Endothelial cell of umbilical vein (primary cell): ENCODE data around the gene CDH23. TPM values are rescaled to one million over a fixed set of nuclear protein-coding genes. Genes with fewer than 3 reads are reported as not detected.

Experiments used
- BruUV-seq: library from RNA; stranded (reverse); fragments of 400-500 nt; replicated peaks from 2 replicates; lab custom pipeline; 2021; lab: Mats Ljungman, UMichigan
- CTCF ChIA-PET: fragments of 300-600, 350-600 bp; sonication (Branson Sonifier 250); formaldehyde crosslinking; loops from one replicate; lab custom pipeline; 2021; ENCODE audit warnings: antibody characterized with exemption, inconsistent platforms; lab: Charles Lee
- POLR2A ChIA-PET: fragments of 300-600, 350-600 bp; sonication (Branson Sonifier 250); formaldehyde crosslinking; loops from one replicate; lab custom pipeline; 2021; ENCODE audit warnings: antibody characterized with exemption, inconsistent platforms; lab: Charles Lee
- DNase-seq: peaks from one replicate; pipeline ENCODE4 v3.0.0-alpha.2; 2011; ENCODE audit warnings: low read depth, low spot score
- FAIRE-seq: peaks from 2 replicates; lab custom pipeline; 2011; peaks lifted over from hg19 to GRCh38; lab: Jason Lieb, UNC
- H2AFZ ChIP-seq: 2 replicates; pipeline ENCODE4 v1.6.0; 2012; ENCODE audit warnings: low read depth, low read length, control low read depth, inconsistent platforms
- H3K27ac ChIP-seq: 2 replicates; pipeline ENCODE4 v1.5.1; 2011; ENCODE audit warnings: low read depth, mild to moderate bottlenecking, control low read depth, low read length, moderate library complexity; ENCODE audit not compliant: insufficient read depth
- H3K27me3 ChIP-seq, 2 experiments: 2 replicates each; pipeline versions ENCODE4 v1.6.0 to v1.6.1; 2011; ENCODE audit warnings: low read length in 2 of 2, mixed read lengths in 1 of 2; ENCODE audit not compliant: control insufficient read depth in 2 of 2, insufficient read depth in 2 of 2
- H3K36me3 ChIP-seq, 2 experiments: 2 replicates in 1 of 2; 3 replicates in 1 of 2; pipeline ENCODE4 v1.5.1; 2011; ENCODE audit warnings: low read length in 2 of 2, mild to moderate bottlenecking in 1 of 2, moderate library complexity in 1 of 2; ENCODE audit not compliant: control insufficient read depth in 2 of 2, insufficient read depth in 2 of 2; ENCODE audit errors: extremely low read depth in 1 of 2
- H3K4me1 ChIP-seq: 3 replicates; pipeline ENCODE4 v1.5.1; 2011; ENCODE audit warnings: mild to moderate bottlenecking, low read length; ENCODE audit not compliant: control insufficient read depth, insufficient read depth; ENCODE audit errors: extremely low read depth
- H3K4me2 ChIP-seq: 2 replicates; pipeline ENCODE4 v1.6.1; 2011; ENCODE audit warnings: low read length, control low read depth, mixed read lengths; ENCODE audit not compliant: insufficient read depth
- H3K4me3 ChIP-seq, 3 experiments: fragments of 200-600 bp in 1 of 3; sonication (generic), shearing (Covaris generic) in 1 of 3; replicated peaks in 1 of 3; 2 replicates each; pipeline ENCODE4 v1.5.1; 2011 to 2016; ENCODE audit warnings: control low read depth in 3 of 3, low read length in 3 of 3, mild to moderate bottlenecking in 2 of 3, inconsistent platforms in 1 of 3, low read depth in 1 of 3, moderate library complexity in 1 of 3; ENCODE audit not compliant: insufficient read depth in 1 of 3
- H3K79me2 ChIP-seq: 2 replicates; pipeline ENCODE4 v1.6.0; 2012; ENCODE audit warnings: low read length, inconsistent platforms; ENCODE audit not compliant: control insufficient read depth, insufficient read depth
- H3K9ac ChIP-seq: replicated peaks from 2 replicates; pipeline ENCODE3; 2011; ENCODE audit warnings: low read length, control low read depth; ENCODE audit not compliant: insufficient read depth; ENCODE audit errors: extremely low read depth
- H3K9me1 ChIP-seq: replicated peaks from 3 replicates; pipeline ENCODE4 v1.6.0; 2011; ENCODE audit warnings: mild to moderate bottlenecking, low read length; ENCODE audit not compliant: control insufficient read depth, insufficient read depth; ENCODE audit errors: extremely low read depth
- H3K9me3 ChIP-seq: replicated peaks from 2 replicates; pipeline ENCODE4 v1.5.1; 2012; ENCODE audit warnings: low read length, inconsistent platforms; ENCODE audit not compliant: control insufficient read depth, insufficient read depth
- H4K20me1 ChIP-seq: replicated peaks from 2 replicates; pipeline ENCODE3; 2011; ENCODE audit warnings: mild to moderate bottlenecking, low read length; ENCODE audit not compliant: control insufficient read depth, insufficient read depth; ENCODE audit errors: extremely low read depth
- EZH2 ChIP-seq: IDR thresholded peaks from 2 replicates; pipeline ENCODE4 v1.6.1; 2012; ENCODE audit warnings: borderline replicate concordance, low read depth, mild to moderate bottlenecking, moderate library complexity, low read length, inconsistent platforms; ENCODE audit not compliant: severe bottlenecking
- FOS ChIP-seq: IDR thresholded peaks from 2 replicates; pipeline ENCODE4 v1.6.1; 2011; ENCODE audit warnings: mild to moderate bottlenecking, low read length, moderate library complexity, borderline replicate concordance; ENCODE audit not compliant: insufficient read depth
- GATA2 ChIP-seq: IDR thresholded peaks from 2 replicates; pipeline ENCODE4 v1.7.0; 2011; ENCODE audit warnings: low read depth, mild to moderate bottlenecking, moderate library complexity, mixed read lengths, low read length; ENCODE audit not compliant: insufficient read length, insufficient read depth
- JUN ChIP-seq: IDR thresholded peaks from 2 replicates; pipeline ENCODE4 v1.6.1; 2011; ENCODE audit warnings: borderline replicate concordance, low read depth; ENCODE audit not compliant: insufficient read length, insufficient read depth
- MYC ChIP-seq: IDR thresholded peaks from one replicate; pipeline ENCODE4 v1.6.1; 2011; ENCODE audit warnings: mild to moderate bottlenecking, low read depth, low read length
- POLR2A ChIP-seq: IDR thresholded peaks from 2 replicates; pipeline ENCODE4 v1.6.1; 2012; ENCODE audit warnings: low read depth, mild to moderate bottlenecking, control low read depth, low read length
- POLR2AphosphoS5 ChIP-seq: IDR thresholded peaks from 2 replicates; pipeline ENCODE4 v1.6.1; 2012; ENCODE audit warnings: low read depth, mild to moderate bottlenecking, control low read depth, low read length, moderate library complexity; ENCODE audit not compliant: insufficient read depth
- dilution Hi-C: fragments of 300-500 bp; cut with MboI; formaldehyde crosslinking; loops from one replicate; pipeline ENCODE4 v1.15.0; 2019; ENCODE audit warnings: low sequenced_read_pairs; ENCODE audit not compliant: extremely low pct_ligation_motif_present
- intact Hi-C: fragments of 100-400 bp; cut with micrococcal nuclease; formaldehyde crosslinking; loops from one replicate; pipeline ENCODE4 v1.10.0; 2022
- polyA plus RNA-seq, 4 experiments: library from polyadenylated mRNA; depleted of rRNA in 3 of 4; stranded (reverse) in 3 of 4; unstranded in 1 of 4; fragments of >200 nt; gene quantifications; 2 replicates each; pipeline versions ENCODE4 v1.2.1 to v1.2.3, GENCODE V29; 2011 to 2012; ENCODE audit warnings: missing spikeins in 1 of 4
- total RNA-seq: library from RNA; stranded (reverse); gene quantifications from 2 replicates; pipeline ENCODE4 v1.2.3, GENCODE V29; 2021
- TF ChIP-seq, protein P1 (sequence below): IDR thresholded peaks from 2 replicates; pipeline ENCODE4 v1.6.1; 2011; ENCODE audit not compliant: insufficient read depth, insufficient read length
- TF ChIP-seq, protein P2 (sequence below), 2 donors: IDR thresholded peaks; 1 replicate in 1 of 2; 2 replicates in 1 of 2; pipeline ENCODE4 v1.5.1; 2011; ENCODE audit warnings: low read length in 2 of 2, mild to moderate bottlenecking in 2 of 2, moderate library complexity in 2 of 2, control low read depth in 1 of 2, inconsistent platforms in 1 of 2, low read depth in 1 of 2; ENCODE audit not compliant: insufficient read depth in 1 of 2; ENCODE audit errors: extremely low read depth in 1 of 2

Gene CDH23
- total and polyA plus RNA-seq, 2 donors (not counting 3 experiments of a cell fraction or from before 2014, with no cell fraction given) = not detected

DNA sequence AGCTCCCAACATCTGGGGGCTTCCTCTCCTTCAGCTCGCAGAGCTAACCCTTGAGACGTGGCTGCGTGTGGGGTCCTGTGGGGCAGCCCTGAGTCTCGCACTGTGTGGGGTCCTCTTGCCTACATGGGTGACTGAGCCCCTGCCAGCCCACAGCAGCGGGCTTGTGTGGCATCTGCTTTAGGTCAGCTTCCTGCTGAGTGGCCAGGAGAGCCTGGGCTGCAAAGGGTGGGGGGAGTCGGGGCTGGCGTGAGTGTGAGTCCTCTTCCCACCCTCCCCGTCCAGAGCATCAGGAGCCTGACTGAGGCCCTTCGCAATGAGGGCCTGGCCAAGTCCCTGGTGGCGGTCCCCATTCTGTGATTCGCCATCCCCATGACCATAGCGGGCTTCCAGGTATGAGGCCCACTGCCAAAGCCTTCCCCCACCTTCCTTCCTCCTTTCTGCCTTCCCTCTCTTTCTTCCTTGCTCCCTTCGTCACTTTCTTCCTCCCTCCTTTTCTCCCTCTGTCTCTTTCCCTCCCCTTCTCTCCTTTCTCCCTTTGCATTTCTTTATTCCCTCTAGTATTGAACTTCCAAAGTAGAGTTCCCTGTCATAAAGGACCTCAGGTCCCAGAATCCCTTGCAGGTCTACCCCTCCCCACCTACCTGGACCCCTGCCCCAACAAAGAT lies 85.2 kb downstream of the CDH23 start:
- H3K79me2 ChIP-seq = no peaks in the 10 kb centered on the region
- ChIA-PET CTCF (no interaction called here), POLR2A (no interaction called here)
- H3K27me3 ChIP-seq = peaks cover 3 to 7% of the 10 kb centered on the region in 2 experiments
- no peak for DNase-seq
- no peaks in the 10 kb centered on the region for H4K20me1 ChIP-seq
- H3K4me1 ChIP-seq = no peaks in the 10 kb centered on the region
- H3K4me3 ChIP-seq = no peak overlapping the region
- intact Hi-C loops = no loop called here
- TF ChIP-seq EZH2 = no peak
- no peak for TF ChIP-seq FOS
- TF ChIP-seq, protein P1, sequence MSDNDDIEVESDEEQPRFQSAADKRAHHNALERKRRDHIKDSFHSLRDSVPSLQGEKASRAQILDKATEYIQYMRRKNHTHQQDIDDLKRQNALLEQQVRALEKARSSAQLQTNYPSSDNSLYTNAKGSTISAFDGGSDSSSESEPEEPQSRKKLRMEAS = no peak
- TF ChIP-seq GATA2 = no peak
- no peak for TF ChIP-seq MYC
- TF ChIP-seq POLR2AphosphoS5 = no peak
- TF ChIP-seq POLR2A = no peak
- TF ChIP-seq, protein P2, sequence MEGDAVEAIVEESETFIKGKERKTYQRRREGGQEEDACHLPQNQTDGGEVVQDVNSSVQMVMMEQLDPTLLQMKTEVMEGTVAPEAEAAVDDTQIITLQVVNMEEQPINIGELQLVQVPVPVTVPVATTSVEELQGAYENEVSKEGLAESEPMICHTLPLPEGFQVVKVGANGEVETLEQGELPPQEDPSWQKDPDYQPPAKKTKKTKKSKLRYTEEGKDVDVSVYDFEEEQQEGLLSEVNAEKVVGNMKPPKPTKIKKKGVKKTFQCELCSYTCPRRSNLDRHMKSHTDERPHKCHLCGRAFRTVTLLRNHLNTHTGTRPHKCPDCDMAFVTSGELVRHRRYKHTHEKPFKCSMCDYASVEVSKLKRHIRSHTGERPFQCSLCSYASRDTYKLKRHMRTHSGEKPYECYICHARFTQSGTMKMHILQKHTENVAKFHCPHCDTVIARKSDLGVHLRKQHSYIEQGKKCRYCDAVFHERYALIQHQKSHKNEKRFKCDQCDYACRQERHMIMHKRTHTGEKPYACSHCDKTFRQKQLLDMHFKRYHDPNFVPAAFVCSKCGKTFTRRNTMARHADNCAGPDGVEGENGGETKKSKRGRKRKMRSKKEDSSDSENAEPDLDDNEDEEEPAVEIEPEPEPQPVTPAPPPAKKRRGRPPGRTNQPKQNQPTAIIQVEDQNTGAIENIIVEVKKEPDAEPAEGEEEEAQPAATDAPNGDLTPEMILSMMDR (IDR thresholded peaks at IDR 0.05; ENCODE audit: extremely low read depth in 1 of 2, insufficient read depth in 1 of 2, low read depth in 1 of 2, low read length in 2 of 2) = no peak
- TF ChIP-seq JUN = no peak
- H3K9ac ChIP-seq = no peak overlapping the region
- no peaks in the 10 kb centered on the region for H3K36me3 ChIP-seq
- BruUV-seq = no TSS peak
- H3K9me1 ChIP-seq = no peaks in the 10 kb centered on the region
- H3K9me3 ChIP-seq = no peaks in the 10 kb centered on the region
- dilution Hi-C loops = no loop called here
- no peak overlapping the region for H3K27ac ChIP-seq
- FAIRE-seq = no peak
- no peak overlapping the region for H3K4me2 ChIP-seq
- H2AFZ ChIP-seq = no peak overlapping the region
